Measurements from ENCODE around the gene ZNF239. TPM values are rescaled to one million over a fixed set of nuclear protein-coding genes. Genes with fewer than 3 reads are reported as not detected.

Gene ZNF239
- total and polyA plus RNA-seq, 2 donors (not counting 3 experiments of a cell fraction or from before 2014, with no cell fraction given): 0.30 to 0.51 TPM

DNA sequence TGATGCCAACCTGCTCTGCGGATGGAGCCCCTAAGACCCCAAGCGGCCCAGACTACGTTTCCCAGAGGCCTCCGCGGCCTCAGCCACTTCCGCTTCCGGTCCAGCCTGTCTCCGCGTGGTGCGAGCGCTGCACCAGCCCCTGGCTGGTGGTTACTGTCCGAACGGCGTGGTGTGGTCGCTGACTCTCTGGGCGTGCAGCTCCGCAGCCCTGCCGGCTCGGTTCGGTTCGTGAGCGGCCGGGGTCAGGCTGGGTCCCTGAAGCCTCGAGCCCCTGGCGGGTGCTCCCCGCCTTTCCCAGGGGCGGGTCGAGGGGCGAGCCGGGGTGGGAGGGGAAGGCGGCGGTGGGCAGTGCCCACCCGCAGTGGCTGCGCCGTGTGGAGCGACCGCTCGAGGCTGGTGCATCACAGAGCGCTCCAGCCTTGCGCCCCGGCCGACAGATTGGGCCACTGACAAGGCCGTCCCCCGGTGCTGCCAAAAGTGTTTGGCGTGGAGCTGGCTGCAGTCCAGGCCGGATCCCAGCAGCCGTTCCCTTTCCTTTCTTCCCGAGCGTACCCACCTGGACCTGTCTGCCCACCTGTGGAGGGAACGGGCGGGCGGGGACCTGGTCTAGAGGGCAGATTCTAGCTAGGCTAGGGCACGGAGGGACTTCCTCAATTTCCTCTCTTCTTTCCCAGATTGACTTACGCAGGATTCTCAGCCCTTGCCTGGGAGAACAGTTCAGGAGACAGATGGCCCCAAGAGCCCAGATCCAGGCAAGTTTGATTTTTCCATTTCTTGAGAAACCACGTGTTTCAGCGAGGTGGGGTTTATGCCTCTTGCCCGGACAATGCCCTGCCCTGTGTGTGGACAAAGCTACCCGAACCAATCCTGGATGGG lies 32.1 kb upstream of the ZNF239 start, which contains the start of gene ZNF485:
TSS of gene ZNF485 (plus strand) at position 116 of the 876 bp plus-strand sequence. CDS start at position 729, 613 bp downstream.
- dilution Hi-C loops (cut with MboI; ENCODE audit: extremely low pct_ligation_motif_present, low sequenced_read_pairs): no loop called here
- Histone ChIP-seq H3K36me3 (ENCODE audit: control insufficient read depth in 2 of 2, extremely low read depth in 1 of 2, insufficient read depth in 2 of 2, low read length in 2 of 2) (no peaks in the 10 kb centered on the region), H3K27ac (ENCODE audit: insufficient read depth, low read depth, low read length) (no peak within 1 kb of the TSS), H3K4me2 (ENCODE audit: insufficient read depth, low read length) (peak within 1 kb of the TSS; percentile 58), H3K27me3 (ENCODE audit: control insufficient read depth in 2 of 2, insufficient read depth in 2 of 2, low read length in 2 of 2) (no peaks in the 10 kb centered on the region), H3K9me3 (replicated peaks; ENCODE audit: control insufficient read depth, insufficient read depth, low read length) (no peaks in the 10 kb centered on the region), H3K4me3 (replicated peaks in 1 of 3; ENCODE audit: insufficient read depth in 1 of 3, low read depth in 1 of 3, low read length in 3 of 3) (peak within 1 kb of the TSS; percentile 12 to 54 (median 19)), H3K9me1 (replicated peaks; ENCODE audit: control insufficient read depth, extremely low read depth, insufficient read depth, low read length) (no peaks in the 10 kb centered on the region), H4K20me1 (replicated peaks; ENCODE audit: control insufficient read depth, extremely low read depth, insufficient read depth, low read length) (no peaks in the 10 kb centered on the region), H3K9ac (replicated peaks; ENCODE audit: extremely low read depth, insufficient read depth, low read length) (peak within 1 kb of the TSS; percentile 19), H3K79me2 (ENCODE audit: control insufficient read depth, insufficient read depth, low read length) (no peaks in the 10 kb centered on the region), H3K4me1 (ENCODE audit: control insufficient read depth, extremely low read depth, insufficient read depth, low read length) (no peaks in the 10 kb centered on the region), H2AFZ (ENCODE audit: low read depth, low read length) (peak within 1 kb of the TSS; percentile 84)
- CTCF ChIA-PET: interaction anchor here (0.8 kb wide), 1 partner anchor 15 kb away, joined by 4 read pairs; no protein-coding TSS in a partner anchor
- POLR2A ChIA-PET: no interaction called here
- FAIRE-seq (peak; percentile 88), DNase-seq (ENCODE audit: low read depth, low spot score) (peak; percentile 60)
- TSS peak; percentile 42 for BruUV-seq (replicated peaks)
- intact Hi-C loops (cut with micrococcal nuclease): loop anchor here (1.0 to 5.0 kb wide), 2 partner anchors 34 to 42 kb away; partner anchors contain the start of genes ZNF239 and ZNF32
- TF ChIP-seq, protein P1, sequence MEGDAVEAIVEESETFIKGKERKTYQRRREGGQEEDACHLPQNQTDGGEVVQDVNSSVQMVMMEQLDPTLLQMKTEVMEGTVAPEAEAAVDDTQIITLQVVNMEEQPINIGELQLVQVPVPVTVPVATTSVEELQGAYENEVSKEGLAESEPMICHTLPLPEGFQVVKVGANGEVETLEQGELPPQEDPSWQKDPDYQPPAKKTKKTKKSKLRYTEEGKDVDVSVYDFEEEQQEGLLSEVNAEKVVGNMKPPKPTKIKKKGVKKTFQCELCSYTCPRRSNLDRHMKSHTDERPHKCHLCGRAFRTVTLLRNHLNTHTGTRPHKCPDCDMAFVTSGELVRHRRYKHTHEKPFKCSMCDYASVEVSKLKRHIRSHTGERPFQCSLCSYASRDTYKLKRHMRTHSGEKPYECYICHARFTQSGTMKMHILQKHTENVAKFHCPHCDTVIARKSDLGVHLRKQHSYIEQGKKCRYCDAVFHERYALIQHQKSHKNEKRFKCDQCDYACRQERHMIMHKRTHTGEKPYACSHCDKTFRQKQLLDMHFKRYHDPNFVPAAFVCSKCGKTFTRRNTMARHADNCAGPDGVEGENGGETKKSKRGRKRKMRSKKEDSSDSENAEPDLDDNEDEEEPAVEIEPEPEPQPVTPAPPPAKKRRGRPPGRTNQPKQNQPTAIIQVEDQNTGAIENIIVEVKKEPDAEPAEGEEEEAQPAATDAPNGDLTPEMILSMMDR (IDR thresholded peaks at IDR 0.05; ENCODE audit: extremely low read depth in 1 of 2, insufficient read depth in 1 of 2, low read depth in 1 of 2, low read length in 2 of 2): no peak
- no peak for TF ChIP-seq FOS (IDR thresholded peaks at IDR 0.05; ENCODE audit: borderline replicate concordance, insufficient read depth, low read length)
- TF ChIP-seq GATA2 (IDR thresholded peaks at IDR 0.05; ENCODE audit: insufficient read depth, insufficient read length, low read depth, low read length): no peak
- no peak for TF ChIP-seq JUN (IDR thresholded peaks at IDR 0.05; ENCODE audit: borderline replicate concordance, insufficient read depth, insufficient read length, low read depth)
- TF ChIP-seq MAX (IDR thresholded peaks at IDR 0.05; ENCODE audit: insufficient read depth, insufficient read length): peak; percentile 75
- TF ChIP-seq POLR2A (IDR thresholded peaks at IDR 0.05; ENCODE audit: low read depth, low read length): peak; percentile 60
- TF ChIP-seq MYC (IDR thresholded peaks at IDR 0.05; ENCODE audit: low read depth, low read length): peak; percentile 83
- TF ChIP-seq EZH2 (IDR thresholded peaks at IDR 0.05; ENCODE audit: borderline replicate concordance, low read depth, low read length, severe bottlenecking): no peak
- peak; percentile 53 for TF ChIP-seq POLR2AphosphoS5 (IDR thresholded peaks at IDR 0.05; ENCODE audit: insufficient read depth, low read depth, low read length)
